GM12873 (cell line): ENCODE data around the gene CARS1.

Experiments used
- TF ChIP-seq, protein P1 (sequence below): IDR thresholded peaks from 2 replicates; pipeline ENCODE4 v1.5.1; 2012; ENCODE audit warnings: low read depth, mild to moderate bottlenecking, moderate library complexity, low read length, control low read depth; ENCODE audit not compliant: insufficient read depth; ENCODE audit errors: missing control alignments

Gene CARS1

DNA sequence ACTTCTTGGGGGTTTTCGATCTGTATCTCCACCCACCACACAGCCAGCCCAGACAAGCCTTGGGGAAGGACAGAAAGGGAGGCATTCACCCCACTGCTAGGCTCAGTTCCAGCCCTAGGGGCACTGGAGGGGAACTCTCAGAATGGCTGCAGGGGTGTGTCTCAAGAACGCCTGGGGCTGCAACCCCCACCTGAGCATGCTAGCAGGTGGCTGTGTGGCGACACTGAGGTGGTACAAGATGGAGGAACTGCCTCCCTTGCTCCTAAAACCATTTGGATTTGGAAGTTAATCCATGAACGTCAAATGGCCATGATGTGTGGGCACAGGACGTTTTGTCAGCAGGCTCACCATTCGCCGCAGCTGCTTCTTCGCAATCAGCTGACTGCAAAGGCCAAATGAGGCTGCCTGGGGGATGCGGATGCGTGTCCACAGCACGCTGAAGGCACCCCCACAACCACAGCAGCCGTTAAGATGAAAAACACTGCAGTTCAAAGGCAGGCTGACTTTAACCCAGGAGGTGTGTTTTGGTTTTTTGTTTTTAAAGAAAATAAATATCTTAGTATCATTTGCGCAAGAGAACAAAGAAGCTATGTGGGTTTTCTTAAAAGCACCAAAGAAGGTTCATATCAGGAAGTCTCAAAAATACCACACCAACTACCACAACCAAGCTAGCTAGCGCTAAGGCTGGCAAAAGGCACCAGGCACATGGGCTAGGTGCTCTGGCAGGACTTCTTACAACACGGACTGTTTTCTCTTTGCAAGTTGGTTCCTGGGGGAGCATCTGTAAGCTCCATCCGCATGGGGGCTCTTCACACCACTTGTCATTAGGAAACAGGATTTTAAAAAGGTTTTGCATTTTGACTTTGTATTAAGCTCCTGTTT is 42.9 kb downstream of the CARS1 start:
- TF ChIP-seq, protein P1, sequence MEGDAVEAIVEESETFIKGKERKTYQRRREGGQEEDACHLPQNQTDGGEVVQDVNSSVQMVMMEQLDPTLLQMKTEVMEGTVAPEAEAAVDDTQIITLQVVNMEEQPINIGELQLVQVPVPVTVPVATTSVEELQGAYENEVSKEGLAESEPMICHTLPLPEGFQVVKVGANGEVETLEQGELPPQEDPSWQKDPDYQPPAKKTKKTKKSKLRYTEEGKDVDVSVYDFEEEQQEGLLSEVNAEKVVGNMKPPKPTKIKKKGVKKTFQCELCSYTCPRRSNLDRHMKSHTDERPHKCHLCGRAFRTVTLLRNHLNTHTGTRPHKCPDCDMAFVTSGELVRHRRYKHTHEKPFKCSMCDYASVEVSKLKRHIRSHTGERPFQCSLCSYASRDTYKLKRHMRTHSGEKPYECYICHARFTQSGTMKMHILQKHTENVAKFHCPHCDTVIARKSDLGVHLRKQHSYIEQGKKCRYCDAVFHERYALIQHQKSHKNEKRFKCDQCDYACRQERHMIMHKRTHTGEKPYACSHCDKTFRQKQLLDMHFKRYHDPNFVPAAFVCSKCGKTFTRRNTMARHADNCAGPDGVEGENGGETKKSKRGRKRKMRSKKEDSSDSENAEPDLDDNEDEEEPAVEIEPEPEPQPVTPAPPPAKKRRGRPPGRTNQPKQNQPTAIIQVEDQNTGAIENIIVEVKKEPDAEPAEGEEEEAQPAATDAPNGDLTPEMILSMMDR: no peak

DNA sequence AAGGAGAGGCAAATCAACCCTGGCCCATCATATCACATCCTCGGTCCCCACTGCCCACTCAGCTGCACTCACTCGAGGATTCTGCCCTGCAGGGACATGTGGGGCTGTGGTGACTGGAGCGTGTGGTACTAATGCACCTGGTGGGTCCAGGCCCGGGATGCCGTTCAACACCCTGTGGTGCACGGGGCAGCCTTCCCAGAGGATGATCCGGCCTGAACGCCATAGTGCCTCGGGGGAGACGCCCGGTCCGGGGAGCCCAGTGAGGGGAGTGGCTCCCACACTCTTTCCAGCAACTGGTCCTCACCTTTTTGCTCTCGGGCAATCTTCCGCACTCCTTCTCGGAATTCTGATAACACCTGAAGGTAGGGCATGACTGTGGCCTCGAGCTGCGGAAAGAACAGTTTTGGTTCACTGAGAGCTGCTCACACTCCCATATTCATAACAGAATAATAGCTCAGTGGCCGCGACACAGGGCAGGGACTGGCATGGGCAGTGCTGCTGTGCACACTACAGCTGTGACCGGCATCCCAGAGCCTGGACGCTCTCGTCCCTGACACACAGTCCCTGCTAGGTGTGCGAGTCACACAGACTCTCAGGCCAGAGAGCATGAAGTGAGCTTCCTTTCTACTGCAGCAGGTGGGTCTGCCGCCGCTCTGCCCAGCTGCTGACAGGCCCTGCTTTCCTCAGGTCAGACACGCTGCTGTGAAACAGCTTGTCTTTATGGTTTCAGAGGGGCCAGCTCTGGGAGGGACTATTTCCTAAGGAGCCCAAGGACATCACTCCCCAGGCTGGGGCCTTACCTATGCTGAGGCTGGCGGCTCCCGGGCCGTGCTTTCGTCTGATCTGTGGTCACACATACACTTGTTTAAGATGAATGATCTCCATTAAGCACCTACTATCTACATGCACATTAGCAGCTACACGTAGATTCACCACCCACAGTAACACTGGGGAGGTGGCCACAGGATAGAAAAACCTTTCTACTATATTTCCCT is 45.0 kb downstream of the CARS1 start:
- TF ChIP-seq, protein P1: no peak

DNA sequence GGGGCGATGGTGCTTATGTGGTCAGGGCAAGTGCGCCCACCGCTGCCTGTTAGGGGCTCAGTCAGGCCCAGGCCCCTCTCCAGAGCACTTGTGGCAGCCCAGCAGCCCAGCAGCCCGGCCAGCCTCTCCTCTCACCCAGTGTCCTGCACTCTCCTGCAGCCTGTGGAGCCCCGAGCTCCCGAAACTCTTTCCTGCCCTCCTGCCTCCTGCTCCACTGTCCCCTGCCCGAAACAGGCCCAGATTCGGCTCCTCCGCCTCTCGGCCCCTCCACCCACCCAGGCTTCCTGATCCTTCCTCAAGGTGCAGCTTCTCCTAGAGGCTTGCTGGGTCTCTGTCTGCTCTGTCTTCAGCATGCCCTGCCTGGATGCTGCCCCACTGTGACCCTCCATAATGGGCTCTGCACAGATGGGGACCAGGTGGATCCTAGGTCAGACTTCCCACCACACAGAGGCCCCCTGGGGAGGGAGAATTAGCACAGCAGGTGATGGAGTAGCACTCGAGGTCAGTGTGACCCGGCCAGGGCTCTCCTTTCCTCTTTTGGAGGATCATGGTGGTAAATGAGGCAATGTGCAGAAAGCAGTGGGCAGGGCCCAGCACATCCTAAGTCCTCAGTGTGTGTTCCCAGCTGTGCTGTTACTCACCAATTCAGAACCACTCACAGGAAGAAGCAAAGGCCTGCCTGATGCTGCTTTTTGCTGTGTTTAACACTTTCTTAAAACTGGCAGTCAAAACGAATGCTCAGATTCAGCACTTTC is 46.5 kb downstream of the CARS1 start:
- TF ChIP-seq, protein P1: no peak

DNA sequence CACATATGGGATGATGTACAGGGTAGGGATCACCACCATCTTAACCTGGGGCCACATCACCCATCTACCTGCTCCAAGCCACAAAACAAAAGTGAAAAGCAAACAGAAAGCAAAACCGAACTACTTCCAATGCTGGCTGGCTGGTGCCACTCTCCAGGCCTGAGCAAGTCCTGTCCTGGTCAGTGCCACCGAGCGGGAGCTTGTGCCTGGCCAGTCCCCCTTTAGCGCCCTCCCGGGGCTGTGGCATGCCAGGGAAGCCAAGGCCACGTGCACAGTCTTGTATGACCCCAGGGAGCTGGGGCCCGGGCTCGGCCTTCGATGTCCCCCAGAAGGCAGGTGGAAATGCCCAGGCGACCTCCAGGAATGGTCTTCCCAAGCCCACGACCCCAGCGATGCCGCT is 47.2 kb downstream of the CARS1 start:
- TF ChIP-seq, protein P1: no peak

DNA sequence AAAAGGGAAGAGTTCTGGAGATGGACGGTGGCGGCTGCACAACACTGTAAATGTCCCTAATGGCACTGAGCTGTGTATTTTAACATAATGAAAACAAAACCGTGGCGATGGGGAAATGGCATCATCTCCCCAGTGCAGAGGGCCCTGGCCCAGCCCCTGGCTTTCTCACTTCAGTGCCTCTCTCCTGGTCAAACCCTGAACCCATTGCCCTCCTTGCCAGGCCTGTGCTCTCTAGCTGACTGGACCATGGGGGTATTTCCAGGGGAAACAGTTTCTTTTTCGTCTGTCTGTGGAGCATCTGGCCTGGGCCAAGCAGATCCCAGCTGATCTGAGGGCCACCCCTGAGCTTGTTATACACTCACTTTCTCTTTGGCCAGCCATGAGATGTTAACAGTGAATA is 47.7 kb downstream of the CARS1 start:
- TF ChIP-seq, protein P1: no peak

DNA sequence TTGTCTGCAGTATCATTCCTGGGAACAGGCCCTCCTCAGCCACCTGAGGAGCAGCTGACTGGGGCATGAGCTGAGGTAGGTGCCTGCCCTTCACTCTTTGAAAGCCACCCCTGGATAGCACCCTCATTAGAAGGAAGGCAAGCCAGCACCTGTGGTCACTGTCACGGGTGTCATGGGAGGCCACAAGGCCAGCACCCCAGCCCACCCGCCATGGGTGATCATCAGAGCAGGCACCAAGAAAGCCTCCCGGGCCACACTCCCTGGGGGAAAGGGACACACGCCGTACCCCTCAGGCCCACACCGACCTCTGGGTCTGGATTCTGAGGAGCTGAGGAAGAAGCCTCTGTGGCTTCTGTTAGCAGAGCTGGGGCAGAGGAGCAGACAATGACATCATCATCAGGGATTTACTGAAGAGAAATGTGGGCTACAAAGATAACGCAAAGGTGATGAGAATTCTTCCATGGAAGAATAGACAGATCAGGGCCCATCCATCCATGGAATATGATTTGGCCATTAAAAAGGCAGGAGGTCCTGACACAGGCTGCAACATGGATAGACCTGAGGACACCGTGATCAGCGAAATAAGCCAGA is 48.4 kb downstream of the CARS1 start:
- TF ChIP-seq, protein P1: no peak
